NCI-H69 (cell line): ENCODE measurements around the gene ARHGAP28.
"Not testable (repeated sequence)": the region's sequence is repeated elsewhere in the genome, so short reads cannot be mapped to it uniquely, and the experiment has no call there.

Source experiments
- DNase-seq: peaks from one replicate; lab custom pipeline; 2025; lab: John Stamatoyannopoulos, UW

Gene ARHGAP28

DNA sequence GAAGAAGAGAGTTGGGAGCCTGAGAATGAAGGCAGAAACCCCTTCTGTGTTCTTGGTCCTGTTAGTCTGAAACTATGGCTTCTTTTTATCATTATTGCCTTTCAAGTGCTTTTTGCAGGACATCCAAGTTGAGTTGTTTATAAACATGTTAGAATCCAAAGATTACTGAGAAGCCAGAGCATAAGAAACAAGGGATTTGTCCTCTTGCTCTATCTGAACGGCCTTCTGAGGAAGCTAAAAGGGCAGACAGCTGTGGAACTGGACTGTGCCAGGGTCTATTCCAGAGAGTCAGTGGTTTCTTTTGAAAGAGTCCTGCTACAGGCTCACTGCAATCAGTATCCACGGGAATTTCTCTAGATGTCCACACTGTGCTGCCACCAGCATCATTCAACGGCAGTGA lies 86.6 kb downstream of the ARHGAP28 start:
- DNase-seq, result no peak

DNA sequence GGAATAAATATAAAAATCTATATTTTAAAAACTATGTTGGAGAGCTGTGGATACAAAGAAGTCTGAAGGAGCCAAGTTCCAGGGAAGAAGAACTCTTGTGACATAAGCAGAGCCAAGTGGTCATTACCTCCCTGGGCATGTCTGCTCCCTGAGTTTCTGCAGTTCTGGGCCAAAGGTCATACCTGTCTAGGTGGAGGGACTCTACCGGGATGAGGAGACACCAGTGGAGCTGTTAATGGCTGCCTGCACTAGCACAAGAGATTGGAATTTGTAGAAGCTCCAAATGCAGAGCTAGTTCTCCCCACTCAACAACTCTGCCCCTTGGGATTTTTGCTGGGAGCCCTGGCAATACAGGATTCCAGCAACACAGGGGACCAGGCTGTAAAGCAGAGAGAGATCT lies 89.8 kb downstream of the ARHGAP28 start:
- DNase-seq, result no peak

DNA sequence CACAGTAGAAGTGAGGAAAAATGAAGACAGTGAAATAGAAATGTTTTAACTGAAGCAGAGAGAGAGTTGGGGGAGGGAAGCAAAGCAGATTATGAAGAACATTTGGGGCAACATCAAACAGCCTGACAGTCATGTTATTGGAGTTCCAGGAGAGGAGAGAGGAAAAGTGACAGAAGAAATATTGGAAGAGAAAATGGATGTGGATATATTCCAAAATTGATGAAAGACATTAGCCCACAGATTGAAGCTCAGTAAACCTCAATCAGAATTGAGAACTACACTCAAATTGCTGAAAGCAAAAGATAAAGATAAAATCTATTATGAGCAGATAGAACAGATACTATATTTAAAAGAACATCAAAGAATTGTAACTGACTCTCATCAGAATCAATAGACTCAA lies 90.8 kb downstream of the ARHGAP28 start:
- no peak for DNase-seq

DNA sequence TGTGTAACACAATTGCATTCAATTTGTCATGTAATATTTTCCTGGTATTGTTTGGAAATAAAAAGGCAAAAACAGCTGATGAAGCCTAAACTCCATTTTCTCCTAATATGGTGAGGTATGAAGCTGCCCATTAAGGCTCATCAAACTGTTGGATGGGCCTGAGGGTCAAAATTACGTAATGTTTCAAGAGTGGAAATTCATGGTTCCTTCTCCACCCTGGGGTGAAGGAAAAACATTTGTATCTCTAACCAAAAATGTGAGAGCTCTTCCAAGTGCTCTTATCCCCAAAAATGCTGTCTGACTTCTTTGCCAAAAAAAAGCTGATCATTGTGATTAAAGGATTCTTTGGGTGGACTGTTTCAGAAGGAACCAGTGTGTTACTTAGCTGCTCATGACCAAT lies 91.8 kb downstream of the ARHGAP28 start:
- DNase-seq, result no peak

DNA sequence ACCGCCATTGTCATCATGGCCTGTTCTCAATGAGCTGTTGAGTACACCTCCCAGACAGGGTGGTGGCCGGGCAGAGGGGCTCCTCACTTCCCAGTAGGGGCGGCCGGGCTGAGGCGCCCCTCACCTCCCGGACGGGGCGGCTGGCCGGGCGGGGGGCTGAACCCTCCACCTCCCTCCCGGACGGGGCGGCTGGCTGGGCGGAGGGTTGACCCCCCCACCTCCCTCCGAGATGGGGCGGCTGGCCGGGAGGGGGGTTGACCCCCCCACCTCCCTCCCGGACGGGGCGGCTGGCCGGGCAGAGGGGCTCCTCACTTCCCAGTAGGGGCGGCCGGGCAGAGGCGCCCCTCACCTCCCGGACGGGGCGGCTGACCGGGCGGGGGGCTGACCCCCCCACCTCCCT lies 97.6 kb downstream of the ARHGAP28 start:
- DNase-seq, result not testable (repeated sequence)

- not testable (repeated sequence) for DNase-seq
Observed at GRCh38 chr18:6827566-6827965, 98.0 kb downstream of the ARHGAP28 start.

DNA sequence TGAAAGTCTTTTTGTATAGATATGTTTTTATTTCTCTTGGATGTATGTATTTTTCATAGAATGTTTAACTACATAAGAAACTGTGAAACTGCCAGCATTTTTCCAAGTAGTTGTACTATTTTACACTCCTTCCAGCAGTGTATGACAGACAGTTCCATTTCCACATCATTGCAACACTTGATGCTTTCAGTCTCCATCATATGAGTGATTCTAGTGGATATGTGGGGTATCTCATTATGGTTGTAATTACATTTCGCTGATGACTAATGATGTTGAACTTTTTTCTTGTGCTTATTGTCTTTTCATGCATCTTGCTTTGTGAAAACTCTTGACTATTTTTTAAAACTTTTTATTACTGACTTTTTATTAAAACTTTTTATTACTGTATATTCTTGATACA lies 101.4 kb downstream of the ARHGAP28 start:
- no peak for DNase-seq

- peak; percentile 81 for DNase-seq
Observed at GRCh38 chr18:6835345-6835744, 105.8 kb downstream of the ARHGAP28 start.

- peak; percentile 74 for DNase-seq
Observed at GRCh38 chr18:6836331-6836730, 106.8 kb downstream of the ARHGAP28 start.

- DNase-seq, result no peak
Observed at GRCh38 chr18:6837904-6838303, 108.4 kb downstream of the ARHGAP28 start.

DNA sequence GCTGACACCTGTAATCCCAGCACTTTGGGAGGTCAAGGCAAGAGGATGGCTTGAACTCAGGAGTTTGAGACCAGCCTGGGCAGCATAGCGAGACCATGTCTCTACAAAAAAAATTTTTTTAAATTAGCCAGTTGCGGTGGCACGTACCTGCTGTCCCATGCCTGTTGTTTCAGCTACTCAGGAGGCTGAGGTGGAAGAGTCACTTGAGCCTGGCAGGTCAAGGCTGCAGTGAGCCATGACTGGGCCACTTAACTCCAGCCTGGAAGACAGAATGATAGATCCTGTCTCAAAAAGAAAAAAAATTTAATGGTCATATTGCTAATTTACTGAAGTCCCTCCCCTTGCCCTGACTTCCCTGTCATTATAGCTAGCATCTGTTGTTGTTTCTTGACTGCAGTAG lies 112.6 kb downstream of the ARHGAP28 start:
- DNase-seq, result peak; percentile 96

DNA sequence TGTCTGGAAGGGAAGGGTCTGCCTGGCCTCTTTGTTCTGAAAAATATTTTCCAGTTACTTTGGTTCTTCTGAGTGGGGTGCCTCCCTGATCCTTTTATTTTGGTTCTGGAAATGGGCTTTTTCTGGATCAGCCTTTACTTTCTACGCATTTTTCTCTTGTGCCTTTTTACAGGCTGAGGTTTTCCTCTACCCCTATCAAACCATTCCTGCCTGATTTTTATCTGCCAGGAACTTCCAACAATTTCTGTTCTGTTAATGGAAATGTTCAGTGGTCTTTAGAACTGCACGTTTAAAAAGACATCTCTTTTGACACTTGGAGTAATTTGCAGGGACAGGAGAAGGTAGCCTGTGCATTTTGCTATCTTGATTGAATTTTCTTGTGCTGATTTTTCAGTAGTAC lies 113.8 kb downstream of the ARHGAP28 start:
- no peak for DNase-seq

DNA sequence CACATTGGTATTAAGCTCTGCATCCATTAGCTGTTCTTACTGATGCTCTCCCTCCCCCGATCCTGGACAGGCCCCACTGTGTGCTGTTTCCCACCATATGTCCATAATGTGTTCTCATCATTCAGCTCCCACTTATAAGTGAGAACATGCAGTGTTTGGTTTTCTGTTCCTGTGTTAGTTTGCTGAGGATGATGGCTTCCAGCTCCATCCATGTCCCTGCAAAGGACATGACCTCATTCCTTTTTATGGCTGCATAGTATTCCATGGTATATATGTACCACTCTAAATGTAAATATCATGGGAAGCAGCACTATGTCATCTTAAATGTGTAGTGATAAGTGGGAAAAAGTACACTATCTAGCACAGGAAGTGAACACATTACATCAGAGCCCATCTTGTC lies 116.0 kb downstream of the ARHGAP28 start:
- not testable (repeated sequence) for DNase-seq

DNA sequence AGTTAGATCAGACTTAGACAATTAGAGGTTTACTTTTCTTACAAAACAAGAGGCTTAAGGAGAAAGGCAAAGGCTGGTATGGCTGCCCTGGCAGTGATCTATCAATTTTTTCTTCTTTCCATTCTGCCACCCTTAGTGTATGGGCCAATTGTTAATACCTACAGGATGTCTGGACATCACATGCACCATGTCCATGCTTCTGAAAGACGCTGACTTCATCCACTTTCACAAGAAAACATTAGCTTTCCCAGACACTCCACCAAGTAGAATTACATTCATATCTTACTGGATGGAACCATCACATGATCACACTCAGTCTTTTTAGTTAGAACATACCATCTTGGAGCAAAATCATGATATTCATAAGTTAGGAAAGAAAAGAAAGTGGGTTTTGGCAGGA lies 120.9 kb downstream of the ARHGAP28 start:
- DNase-seq, result no peak

GRCh38 chr18:6851480-6851879 lies 122.0 kb downstream of the ARHGAP28 start:
- DNase-seq, result no peak

- DNase-seq, result no peak
Observed at GRCh38 chr18:6854811-6855210, 125.3 kb downstream of the ARHGAP28 start.

DNA sequence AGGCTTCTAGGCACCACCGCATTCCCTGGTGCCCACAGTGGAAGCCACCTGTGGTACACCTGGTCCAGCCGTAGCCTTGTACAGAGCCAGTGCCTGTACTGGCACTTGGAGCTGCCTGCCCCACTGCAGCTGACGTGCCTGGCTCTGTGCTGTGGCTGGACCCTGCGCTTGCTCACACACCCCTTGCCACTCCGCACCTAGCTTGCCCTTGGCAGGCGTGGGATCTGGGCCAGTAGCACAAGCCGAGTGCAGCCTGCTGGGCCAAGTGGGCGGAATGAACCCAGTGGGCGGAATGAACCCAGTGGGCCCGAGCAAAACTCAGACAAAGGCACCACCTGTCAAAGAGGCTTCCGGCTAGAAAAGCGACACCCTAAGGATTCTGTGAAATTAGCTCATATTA lies 126.3 kb downstream of the ARHGAP28 start:
- DNase-seq, result peak; percentile 47

GRCh38 chr18:6857300-6857699 lies 127.8 kb downstream of the ARHGAP28 start:
- no peak for DNase-seq

DNA sequence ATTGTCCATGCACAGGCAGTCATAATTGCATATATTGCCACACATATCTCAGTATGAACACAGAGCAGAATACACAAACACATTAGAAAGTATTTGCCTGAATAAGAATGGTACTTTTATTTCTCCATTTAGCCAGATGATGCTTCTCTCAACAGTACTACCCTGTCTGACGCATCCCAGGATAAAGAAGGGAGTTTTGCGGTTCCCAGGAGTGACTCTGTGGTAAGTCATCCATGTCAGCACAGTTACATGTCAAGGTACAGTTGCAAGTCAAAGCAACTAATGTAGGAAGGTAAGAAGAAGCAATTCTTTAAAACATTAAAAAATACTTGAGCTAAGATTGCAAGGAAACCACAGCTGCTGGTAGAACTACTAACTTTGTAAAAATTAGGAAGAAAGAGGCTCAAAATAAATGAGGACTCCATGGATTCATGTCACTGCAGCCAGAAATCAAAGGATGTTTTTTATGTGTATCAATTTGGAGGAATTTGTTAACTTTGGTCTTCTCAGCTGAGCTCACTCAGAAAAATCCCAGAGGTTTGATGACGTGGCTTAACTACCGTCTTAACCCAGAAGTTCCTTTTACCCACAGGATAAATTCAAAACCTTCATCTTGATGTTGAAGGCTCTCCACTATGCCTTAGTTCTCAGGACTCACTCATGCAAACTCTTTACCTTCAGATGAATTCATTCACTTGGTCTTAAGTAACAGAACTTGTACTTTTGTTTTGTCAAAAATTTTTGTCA lies 130.3 kb downstream of the ARHGAP28 start:
- no peak for DNase-seq

DNA sequence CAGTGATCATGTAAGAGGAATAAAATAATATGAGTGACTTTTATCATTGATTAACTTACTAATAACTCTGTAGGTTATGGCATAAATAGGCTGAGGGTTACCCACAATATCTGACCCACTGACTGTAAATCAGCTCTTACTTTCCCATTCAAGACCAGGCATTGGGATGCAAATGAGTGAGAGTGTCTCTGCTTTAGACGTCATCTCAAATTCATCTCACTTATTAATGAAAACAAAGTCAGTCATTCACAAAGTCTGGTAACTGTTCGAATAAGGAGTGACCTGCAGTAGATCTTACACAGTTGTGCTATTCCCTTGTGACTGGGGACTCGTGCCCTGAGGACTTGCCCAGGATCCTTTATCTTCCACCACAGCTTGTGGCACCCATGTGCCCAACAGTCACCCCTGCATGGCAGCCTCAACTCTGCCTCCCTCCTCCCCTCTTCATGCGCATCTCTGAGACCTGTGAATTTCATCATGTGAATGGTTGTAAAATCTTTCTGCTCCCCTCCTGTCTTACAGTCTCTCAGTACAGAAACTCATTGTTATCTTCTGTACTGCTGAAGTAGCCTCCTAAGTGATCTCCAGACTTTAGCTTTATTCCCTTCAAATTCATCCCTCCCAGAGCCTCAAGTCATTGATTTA lies 131.4 kb downstream of the ARHGAP28 start:
- DNase-seq, result no peak

- peak; percentile 22 for DNase-seq
Observed at GRCh38 chr18:6865251-6865650, 135.7 kb downstream of the ARHGAP28 start.

DNA sequence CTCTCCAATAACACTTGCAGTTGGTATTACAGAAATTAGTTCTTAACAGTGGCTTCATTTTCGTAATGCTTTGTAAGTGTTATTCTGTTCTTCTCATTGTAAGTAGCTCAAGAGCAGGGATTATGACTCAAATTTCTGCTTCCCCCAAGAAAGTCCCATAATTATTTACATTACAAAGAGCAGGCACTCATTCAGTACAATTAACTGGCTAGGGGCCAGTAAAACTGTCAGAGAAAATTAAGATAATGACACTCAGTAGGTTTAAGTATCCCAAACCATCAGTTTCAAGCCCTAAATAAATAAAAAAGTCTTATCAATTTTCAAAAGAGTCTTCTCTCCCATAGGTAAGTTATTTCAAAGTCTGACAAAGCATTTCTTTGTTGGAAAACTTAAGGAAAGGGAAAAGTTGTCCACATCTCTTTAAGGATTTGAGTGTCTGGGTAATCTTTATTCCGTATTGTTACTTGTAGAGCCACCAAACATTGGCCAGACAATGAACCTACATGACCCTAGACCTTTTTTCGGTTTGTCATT lies 137.1 kb downstream of the ARHGAP28 start:
- peak; percentile 96 for DNase-seq

GRCh38 chr18:6868033-6868432 lies 138.5 kb downstream of the ARHGAP28 start:
- DNase-seq, result no peak

GRCh38 chr18:6871566-6871965 lies 142.1 kb downstream of the ARHGAP28 start:
- DNase-seq, result no peak
